NOMO-1 (cell line): ENCODE results near the gene ADGRV1.
"Not testable (repeated sequence)": the region's sequence is repeated elsewhere in the genome, so short reads cannot be mapped to it uniquely, and the experiment has no call there.

ENCODE experiments used
- DNase-seq, 2 experiments: peaks; one replicate each; lab custom pipeline; 2025; ENCODE audit not compliant: unreplicated experiment in 2 of 2; lab: John Stamatoyannopoulos, UW

The ADGRV1 gene

DNA sequence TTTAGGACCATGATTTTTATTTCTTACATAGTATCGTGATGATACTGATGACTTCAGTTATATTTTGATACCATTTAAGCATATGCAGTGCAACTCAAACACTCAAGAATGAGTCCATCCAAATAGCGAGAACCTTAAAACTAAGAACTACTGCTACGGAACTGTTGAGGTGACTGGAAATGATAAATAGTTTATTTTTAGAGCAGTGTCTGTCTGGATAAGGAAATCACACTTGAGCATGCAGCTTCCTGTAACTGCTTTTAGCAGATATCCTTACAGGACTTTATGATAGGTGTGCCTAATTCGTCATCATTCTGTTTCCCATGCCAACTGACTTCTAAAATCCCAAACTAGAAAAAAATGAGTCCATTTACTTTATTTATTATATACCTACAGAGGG lies 85.5 kb downstream of the ADGRV1 start:
- DNase-seq, result no peak

DNA sequence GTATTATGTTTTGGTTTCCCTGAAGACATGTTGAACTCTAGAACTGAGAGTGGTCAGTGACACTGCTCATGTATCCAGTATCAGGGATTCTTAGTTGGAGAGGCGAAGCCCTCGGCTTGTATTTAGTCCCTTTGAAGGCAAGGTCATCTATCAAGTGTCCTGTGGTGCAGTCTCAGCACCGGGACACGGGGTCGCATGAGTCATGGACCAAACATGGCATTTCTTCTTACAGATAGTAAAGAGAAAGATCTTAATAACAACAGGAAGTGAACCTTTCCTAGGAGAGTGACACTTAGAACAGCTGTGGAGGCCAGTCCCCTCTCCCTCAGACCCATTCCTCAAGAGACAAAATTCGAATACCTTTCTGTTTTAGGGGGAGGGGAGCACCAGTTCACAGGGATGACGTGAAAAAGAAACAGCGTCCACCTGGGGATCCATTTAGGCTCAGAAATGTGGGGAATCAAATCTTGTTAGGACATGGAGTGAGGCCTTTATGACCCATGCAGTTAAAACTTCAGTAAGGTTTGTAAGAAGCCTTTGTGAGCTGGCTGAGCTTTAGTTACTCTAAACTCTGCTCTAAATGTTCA lies 86.5 kb downstream of the ADGRV1 start:
- DNase-seq, result no peak

- DNase-seq, result no peak
Measured at GRCh38 chr5:90650767-90651166, 92.2 kb downstream of the ADGRV1 start.

- no peak for DNase-seq
Measured at GRCh38 chr5:90654215-90654614, 95.6 kb downstream of the ADGRV1 start.

DNA sequence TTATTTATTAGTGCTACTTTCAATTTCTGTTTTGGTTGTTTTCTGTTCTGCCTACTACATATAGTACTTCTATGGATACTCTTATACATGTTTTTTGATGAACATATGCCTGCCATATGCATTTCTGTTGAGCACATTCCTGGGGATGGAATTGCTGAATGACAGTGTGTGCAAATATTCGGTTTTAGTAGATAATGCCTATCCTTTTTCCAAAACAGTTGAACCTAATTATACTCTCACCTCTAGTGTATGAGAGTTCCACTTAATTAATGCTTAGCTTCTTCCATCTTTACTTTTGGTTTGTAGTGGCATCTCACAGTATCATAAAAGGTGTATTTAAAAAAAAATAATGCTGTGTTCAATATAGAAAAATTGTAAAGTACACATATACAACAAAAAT lies 96.8 kb downstream of the ADGRV1 start:
- DNase-seq, result no peak

DNA sequence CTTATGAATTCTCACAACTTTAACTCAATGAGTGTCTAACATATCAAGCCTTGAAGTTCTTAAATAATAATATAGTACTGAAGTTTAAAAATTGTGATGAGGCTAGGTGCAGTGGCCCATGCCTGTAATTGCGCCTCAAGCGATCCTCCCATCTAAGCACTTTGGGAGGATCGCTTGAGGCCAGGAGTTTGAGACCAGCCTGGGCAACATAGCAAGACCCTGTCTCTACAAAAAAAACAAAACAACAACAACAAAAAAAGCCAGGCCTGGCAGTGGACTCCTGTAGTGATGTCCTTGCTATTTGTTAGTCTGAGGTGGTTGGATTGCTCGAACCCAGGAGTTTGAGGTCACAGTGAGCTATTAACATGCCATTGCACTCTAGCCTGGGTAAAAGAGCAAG lies 98.4 kb downstream of the ADGRV1 start:
- DNase-seq, result no peak

DNA sequence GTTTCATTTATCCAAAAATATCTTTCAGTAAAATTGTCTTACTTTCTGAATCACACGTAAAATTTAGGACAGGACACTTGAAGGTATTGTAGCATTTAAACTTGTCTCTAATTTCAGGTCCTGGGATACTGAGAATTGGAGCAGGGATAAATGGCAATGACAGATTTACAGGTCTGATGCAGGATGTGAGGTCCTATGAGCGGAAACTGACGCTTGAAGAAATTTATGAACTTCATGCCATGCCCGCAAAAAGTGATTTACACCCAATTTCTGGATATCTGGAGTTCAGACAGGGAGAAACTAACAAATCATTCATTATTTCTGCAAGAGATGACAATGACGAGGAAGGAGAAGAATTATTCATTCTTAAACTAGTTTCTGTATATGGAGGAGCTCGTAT lies 99.2 kb downstream of the ADGRV1 start:
- no peak for DNase-seq

DNA sequence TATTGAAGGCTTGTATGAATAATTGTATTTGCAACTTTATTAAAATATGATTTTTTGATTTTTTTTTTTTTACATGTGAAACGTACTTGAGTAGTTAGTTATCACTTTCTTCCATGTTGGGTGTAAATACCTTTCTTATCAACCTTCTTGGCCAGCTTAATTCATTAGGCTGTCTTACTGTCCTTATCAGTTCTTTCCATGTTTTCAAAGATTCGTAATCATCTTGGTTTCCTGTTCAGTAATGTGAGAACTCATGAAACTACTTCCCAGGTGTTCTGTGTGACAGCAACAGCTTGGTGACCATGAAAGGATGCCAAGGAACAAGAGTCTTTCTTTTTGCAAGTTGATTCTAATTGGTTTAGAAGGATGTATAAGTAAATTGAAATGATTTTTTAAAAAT lies 100.0 kb downstream of the ADGRV1 start:
- DNase-seq, result no peak

GRCh38 chr5:90668079-90668565 lies 109.5 kb downstream of the ADGRV1 start:
- not testable (repeated sequence) for DNase-seq

- DNase-seq, result no peak
Measured at GRCh38 chr5:90675222-90675621, 116.6 kb downstream of the ADGRV1 start.

- DNase-seq, result no peak
Measured at GRCh38 chr5:90680921-90681563, 122.4 kb downstream of the ADGRV1 start.

DNA sequence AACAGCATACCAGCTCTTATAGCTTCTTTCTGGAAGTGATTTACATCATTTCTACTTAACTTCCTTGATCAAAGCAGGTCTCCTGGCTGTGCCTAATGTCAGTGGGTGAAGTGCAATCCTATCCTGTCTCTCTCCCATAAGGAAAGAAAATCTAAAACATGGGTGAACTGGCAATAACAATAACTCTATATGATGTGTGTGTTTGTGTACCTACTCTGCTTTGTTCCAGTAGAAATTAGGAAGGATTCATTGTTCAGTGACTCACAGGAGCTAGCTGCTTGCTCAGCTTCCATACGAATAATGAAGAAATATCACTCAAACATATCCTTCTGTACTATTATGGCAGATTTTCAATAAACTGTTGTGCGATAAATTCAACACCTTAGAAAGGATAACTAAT lies 123.7 kb downstream of the ADGRV1 start:
- no peak for DNase-seq

GRCh38 chr5:90685425-90686022 lies 126.9 kb downstream of the ADGRV1 start:
- DNase-seq, result no peak

- not testable (repeated sequence) for DNase-seq
Measured at GRCh38 chr5:90686363-90686762, 127.8 kb downstream of the ADGRV1 start.

DNA sequence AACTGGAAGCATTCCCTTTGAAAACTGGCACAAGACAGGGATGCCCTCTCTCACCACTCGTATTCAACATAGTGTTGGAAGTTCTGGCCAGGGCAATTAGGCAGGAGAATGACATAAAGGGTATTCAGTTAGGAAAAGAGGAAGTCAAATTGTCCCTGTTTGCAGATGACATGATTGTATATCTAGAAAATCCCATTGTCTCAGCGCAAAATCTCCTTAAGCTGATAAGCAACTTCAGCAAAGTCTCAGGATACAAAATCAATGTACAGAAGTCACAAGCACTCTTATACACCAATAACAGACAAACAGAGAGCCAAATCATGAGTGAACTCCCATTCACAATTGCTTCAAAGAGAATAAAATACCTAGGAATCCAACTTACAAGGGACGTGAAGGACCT lies 128.9 kb downstream of the ADGRV1 start:
- DNase-seq, result not testable (repeated sequence)

DNA sequence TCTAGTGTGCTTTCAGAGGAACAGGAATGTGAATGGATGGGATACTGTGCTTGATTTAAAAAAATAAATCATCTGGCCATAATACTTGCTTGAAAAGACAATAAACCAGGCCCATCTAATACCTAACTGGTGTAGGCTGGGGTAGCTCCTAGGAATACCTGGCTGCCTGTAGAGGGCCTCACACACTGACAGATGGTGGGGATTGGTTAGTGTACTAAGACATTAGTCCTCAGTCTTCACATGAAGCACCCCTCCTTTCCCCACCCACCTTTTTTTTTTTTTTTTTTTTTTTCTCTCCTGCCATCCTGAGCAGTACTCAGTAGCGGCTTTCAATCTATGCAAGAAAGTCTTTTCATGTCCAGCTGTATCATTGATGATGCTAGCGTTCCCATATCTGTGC lies 130.5 kb downstream of the ADGRV1 start:
- DNase-seq, result no peak

DNA sequence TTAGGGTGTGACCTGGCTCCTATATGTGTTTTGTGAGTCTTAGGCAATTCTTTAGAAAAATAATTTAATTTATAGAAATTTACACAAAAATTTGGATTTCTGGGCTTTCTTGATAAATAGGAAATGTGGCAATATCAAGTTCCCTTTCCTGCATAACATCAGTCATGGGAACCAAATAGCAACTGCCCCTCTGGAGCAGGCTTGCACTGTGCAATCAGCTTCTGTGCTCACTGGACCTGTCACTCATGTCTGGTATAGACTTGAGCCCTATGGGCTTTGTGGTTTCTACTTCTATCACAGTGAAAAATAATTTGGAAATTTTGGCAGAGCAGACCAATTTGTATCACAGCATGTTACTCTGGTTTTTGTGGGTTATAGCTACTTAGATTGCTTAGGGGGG lies 131.7 kb downstream of the ADGRV1 start:
- DNase-seq, result no peak

- no peak for DNase-seq
Measured at GRCh38 chr5:90691533-90691932, 132.9 kb downstream of the ADGRV1 start.

DNA sequence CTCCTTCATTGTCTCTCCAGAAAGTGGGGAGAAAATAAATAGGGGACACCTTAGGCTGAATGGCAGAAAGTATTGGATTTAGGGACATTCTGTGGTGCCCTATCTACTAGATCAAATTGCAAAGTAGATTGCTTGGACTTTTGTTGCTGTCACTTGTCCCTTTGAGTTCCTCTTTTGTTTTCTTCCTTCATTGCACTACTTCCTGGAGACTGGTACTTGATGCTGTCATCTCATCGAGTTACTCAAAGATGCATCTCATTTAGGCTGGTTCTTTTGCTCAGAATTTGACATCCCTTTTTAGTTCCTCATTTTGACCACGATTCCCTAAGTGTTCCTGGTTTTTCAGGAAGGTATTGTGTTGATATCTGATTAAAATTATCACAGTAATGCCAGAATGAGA lies 137.6 kb downstream of the ADGRV1 start:
- DNase-seq, result peak in 1 of 2 experiments; percentile 8

- no peak for DNase-seq
Measured at GRCh38 chr5:90700299-90700698, 141.7 kb downstream of the ADGRV1 start.

- no peak for DNase-seq
Measured at GRCh38 chr5:90703932-90704331, 145.3 kb downstream of the ADGRV1 start.

- no peak for DNase-seq
Measured at GRCh38 chr5:90707698-90708097, 149.1 kb downstream of the ADGRV1 start.
